ENCODE measurements around the gene TRAF3.

GRCh38 chr14:102807013-102807406, 29.8 kb downstream of the TRAF3 start:
- TF ChIP-seq CTCF (conservative IDR thresholded peaks at IDR 0.05; ENCODE audit: low read depth, low read length) (no peak), EZH2 (IDR thresholded peaks at IDR 0.05; ENCODE audit: borderline replicate concordance, low read depth, low read length, poor library complexity, severe bottlenecking) (no peak)

Data from A673 (cell line).